Keratinocyte (primary cell): ENCODE data around the gene UNC13A. TPM values are rescaled to one million over a fixed set of nuclear protein-coding genes. Genes with fewer than 3 reads are reported as not detected.

ENCODE experiments used
- DNase-seq: peaks from one replicate; pipeline ENCODE4 v3.0.0-alpha.2; 2011; ENCODE audit warnings: low read depth, missing footprints, low spot score
- FAIRE-seq: peaks from 2 replicates; lab custom pipeline; 2011; peaks lifted over from hg19 to GRCh38; lab: Jason Lieb, UNC
- H2AFZ ChIP-seq: 2 replicates; pipeline ENCODE4 v1.6.0; 2012; ENCODE audit warnings: low read length, control low read depth, inconsistent platforms; ENCODE audit not compliant: control insufficient read depth
- H3K27ac ChIP-seq: 2 replicates; pipeline ENCODE4 v1.5.1; 2011; ENCODE audit warnings: low read length; ENCODE audit not compliant: control insufficient read depth, insufficient read depth
- H3K27me3 ChIP-seq: 3 replicates; pipeline ENCODE4 v1.6.0; 2011; ENCODE audit warnings: low read length; ENCODE audit not compliant: control insufficient read depth, insufficient read depth; ENCODE audit errors: extremely low read depth
- H3K36me3 ChIP-seq, 2 experiments: 2 replicates in 1 of 2; 3 replicates in 1 of 2; pipeline ENCODE4 v1.5.1; 2011; ENCODE audit warnings: low read length in 2 of 2, mild to moderate bottlenecking in 1 of 2; ENCODE audit not compliant: control insufficient read depth in 2 of 2, insufficient read depth in 2 of 2; ENCODE audit errors: extremely low read depth in 1 of 2
- H3K4me1 ChIP-seq: 3 replicates; pipeline ENCODE4 v1.5.1; 2011; ENCODE audit warnings: low read length; ENCODE audit not compliant: control insufficient read depth, insufficient read depth; ENCODE audit errors: extremely low read depth
- H3K4me2 ChIP-seq: 3 replicates; pipeline ENCODE4 v1.6.0; 2011; ENCODE audit warnings: low read depth, low read length; ENCODE audit not compliant: control insufficient read depth, insufficient read depth; ENCODE audit errors: extremely low read depth
- H3K4me3 ChIP-seq, 3 experiments: fragments of 200-600 bp in 1 of 3; sonication (generic) in 1 of 3; 2 replicates in 2 of 3; 3 replicates in 1 of 3; pipeline ENCODE4 v1.5.1; 2011 to 2016; ENCODE audit warnings: low read length in 3 of 3, mild to moderate bottlenecking in 3 of 3, control low read depth in 2 of 3, inconsistent platforms in 1 of 3, low read depth in 1 of 3, mixed read lengths in 1 of 3, mixed run types in 1 of 3, moderate library complexity in 1 of 3; ENCODE audit not compliant: control insufficient read depth in 2 of 3, insufficient read depth in 2 of 3; ENCODE audit errors: extremely low read depth in 1 of 3
- H3K79me2 ChIP-seq: 2 replicates; pipeline ENCODE4 v1.6.0; 2012; ENCODE audit warnings: low read length; ENCODE audit not compliant: control insufficient read depth, insufficient read depth
- H3K9ac ChIP-seq: 3 replicates; pipeline ENCODE4 v1.6.0; 2011; ENCODE audit warnings: low read length; ENCODE audit not compliant: control insufficient read depth, insufficient read depth; ENCODE audit errors: extremely low read depth
- H3K9me1 ChIP-seq: 3 replicates; pipeline ENCODE4 v1.6.0; 2011; ENCODE audit warnings: low read length; ENCODE audit not compliant: control insufficient read depth, insufficient read depth; ENCODE audit errors: extremely low read depth
- H3K9me3 ChIP-seq: 2 replicates; pipeline ENCODE4 v1.5.1; 2012; ENCODE audit warnings: low read depth, low read length; ENCODE audit not compliant: control insufficient read depth
- H4K20me1 ChIP-seq: 3 replicates; pipeline ENCODE4 v1.6.0; 2011; ENCODE audit warnings: low read length; ENCODE audit not compliant: control insufficient read depth, insufficient read depth; ENCODE audit errors: extremely low read depth
- EZH2 ChIP-seq: IDR thresholded peaks from one replicate; pipeline ENCODE4 v1.6.1; 2012; ENCODE audit warnings: inconsistent platforms, mild to moderate bottlenecking, low read length, moderate library complexity
- dilution Hi-C: fragments of 300-500 bp; cut with MboI; formaldehyde crosslinking; loops from one replicate; pipeline ENCODE4 v1.7.0; 2020; ENCODE audit warnings: low sequenced_read_pairs; ENCODE audit not compliant: extremely low pct_ligation_motif_present
- polyA plus RNA-seq, 5 experiments: library from polyadenylated mRNA; depleted of rRNA in 3 of 5; stranded (reverse) in 3 of 5; stranded (forward) in 1 of 5; unstranded in 1 of 5; fragments of >200 nt; gene quantifications; 1 replicate in 1 of 5; 2 replicates in 3 of 5; 3 replicates in 1 of 5; pipeline versions ENCODE4 v1.2.1 to v1.2.3, GENCODE V29; 2011 to 2012; ENCODE audit warnings: missing spikeins in 2 of 5, low read depth in 1 of 5, low replicate concordance in 1 of 5
- TF ChIP-seq, protein P1 (sequence below), 3 experiments: IDR thresholded peaks in 1 of 3; conservative IDR thresholded peaks in 1 of 3; optimal IDR thresholded peaks in 1 of 3; 2 replicates in 2 of 3; 3 replicates in 1 of 3; pipeline versions ENCODE3 to v1.5.1; 2011; ENCODE audit warnings: low read length in 3 of 3, mild to moderate bottlenecking in 3 of 3, moderate library complexity in 2 of 3, control low read depth in 1 of 3, inconsistent platforms in 1 of 3; ENCODE audit not compliant: insufficient read depth in 2 of 3; ENCODE audit errors: extremely low read depth in 1 of 3

Gene UNC13A
- polyA plus RNA-seq, 1 donor (not counting 4 experiments of a cell fraction or from before 2014, with no cell fraction given) = under 0.01 TPM

DNA sequence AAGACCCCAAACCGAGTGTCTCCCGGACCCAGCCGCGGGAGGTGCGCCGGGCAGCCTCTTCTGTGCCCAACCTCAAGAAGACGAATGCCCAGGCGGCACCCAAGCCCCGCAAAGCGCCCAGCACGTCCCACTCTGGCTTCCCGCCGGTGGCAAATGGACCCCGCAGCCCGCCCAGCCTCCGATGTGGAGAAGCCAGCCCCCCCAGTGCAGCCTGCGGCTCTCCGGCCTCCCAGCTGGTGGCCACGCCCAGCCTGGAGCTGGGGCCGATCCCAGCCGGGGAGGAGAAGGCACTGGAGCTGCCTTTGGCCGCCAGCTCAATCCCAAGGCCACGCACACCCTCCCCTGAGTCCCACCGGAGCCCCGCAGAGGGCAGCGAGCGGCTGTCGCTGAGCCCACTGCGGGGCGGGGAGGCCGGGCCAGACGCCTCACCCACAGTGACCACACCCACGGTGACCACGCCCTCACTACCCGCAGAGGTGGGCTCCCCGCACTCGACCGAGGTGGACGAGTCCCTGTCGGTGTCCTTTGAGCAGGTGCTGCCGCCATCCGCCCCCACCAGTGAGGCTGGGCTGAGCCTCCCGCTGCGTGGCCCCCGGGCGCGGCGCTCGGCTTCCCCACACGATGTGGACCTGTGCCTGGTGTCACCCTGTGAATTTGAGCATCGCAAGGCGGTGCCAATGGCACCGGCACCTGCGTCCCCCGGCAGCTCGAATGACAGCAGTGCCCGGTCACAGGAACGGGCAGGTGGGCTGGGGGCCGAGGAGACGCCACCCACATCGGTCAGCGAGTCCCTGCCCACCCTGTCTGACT, 39.0 kb upstream of the UNC13A start:
- Histone ChIP-seq H2AFZ (no peak overlapping the region), H3K4me3 (no peak overlapping the region), H3K4me1 (no peaks in the 10 kb centered on the region), H3K27me3 (no peaks in the 10 kb centered on the region), H3K9me3 (no peaks in the 10 kb centered on the region), H3K4me2 (no peak overlapping the region), H3K9me1 (no peaks in the 10 kb centered on the region), H3K79me2 (peaks cover 7% of the 10 kb centered on the region), H4K20me1 (peaks cover 4% of the 10 kb centered on the region), H3K36me3 (peaks cover 12 to 28% of the 10 kb centered on the region in 2 experiments), H3K27ac (no peak overlapping the region), H3K9ac (no peak overlapping the region)
- no peak for DNase-seq
- FAIRE-seq = no peak
- dilution Hi-C loops = no loop called here
- no peak for TF ChIP-seq EZH2
- TF ChIP-seq, protein P1, sequence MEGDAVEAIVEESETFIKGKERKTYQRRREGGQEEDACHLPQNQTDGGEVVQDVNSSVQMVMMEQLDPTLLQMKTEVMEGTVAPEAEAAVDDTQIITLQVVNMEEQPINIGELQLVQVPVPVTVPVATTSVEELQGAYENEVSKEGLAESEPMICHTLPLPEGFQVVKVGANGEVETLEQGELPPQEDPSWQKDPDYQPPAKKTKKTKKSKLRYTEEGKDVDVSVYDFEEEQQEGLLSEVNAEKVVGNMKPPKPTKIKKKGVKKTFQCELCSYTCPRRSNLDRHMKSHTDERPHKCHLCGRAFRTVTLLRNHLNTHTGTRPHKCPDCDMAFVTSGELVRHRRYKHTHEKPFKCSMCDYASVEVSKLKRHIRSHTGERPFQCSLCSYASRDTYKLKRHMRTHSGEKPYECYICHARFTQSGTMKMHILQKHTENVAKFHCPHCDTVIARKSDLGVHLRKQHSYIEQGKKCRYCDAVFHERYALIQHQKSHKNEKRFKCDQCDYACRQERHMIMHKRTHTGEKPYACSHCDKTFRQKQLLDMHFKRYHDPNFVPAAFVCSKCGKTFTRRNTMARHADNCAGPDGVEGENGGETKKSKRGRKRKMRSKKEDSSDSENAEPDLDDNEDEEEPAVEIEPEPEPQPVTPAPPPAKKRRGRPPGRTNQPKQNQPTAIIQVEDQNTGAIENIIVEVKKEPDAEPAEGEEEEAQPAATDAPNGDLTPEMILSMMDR (optimal IDR thresholded peaks at IDR 0.05 in 1 of 3, IDR thresholded peaks at IDR 0.05 in 1 of 3, conservative IDR thresholded peaks at IDR 0.05 in 1 of 3; ENCODE audit: extremely low read depth in 1 of 3, insufficient read depth in 2 of 3, low read length in 3 of 3) = no peak

- Histone ChIP-seq H3K27ac (no peak overlapping the region), H3K4me1 (peaks cover 5% of the 10 kb centered on the region), H3K27me3 (no peaks in the 10 kb centered on the region), H3K36me3 (peaks cover 11 to 28% of the 10 kb centered on the region in 2 experiments), H3K9ac (no peak overlapping the region), H3K79me2 (peaks cover 5% of the 10 kb centered on the region), H2AFZ (no peak overlapping the region), H3K4me3 (no peak overlapping the region), H4K20me1 (peaks cover 9% of the 10 kb centered on the region), H3K9me3 (no peaks in the 10 kb centered on the region), H3K9me1 (no peaks in the 10 kb centered on the region), H3K4me2 (no peak overlapping the region)
- dilution Hi-C loops = no loop called here
- no peak for TF ChIP-seq EZH2
- TF ChIP-seq, protein P1 (optimal IDR thresholded peaks at IDR 0.05 in 1 of 3, IDR thresholded peaks at IDR 0.05 in 1 of 3, conservative IDR thresholded peaks at IDR 0.05 in 1 of 3; ENCODE audit: extremely low read depth in 1 of 3, insufficient read depth in 2 of 3, low read length in 3 of 3) = no peak
- FAIRE-seq (no peak), DNase-seq (no peak)
Measured at GRCh38 chr19:17726136-17726741, 38.1 kb upstream of the UNC13A start.
